Activated naive CD8-positive, alpha-beta T cell (primary cell): ENCODE measurements around the gene C1QTNF1.

Experiments
- H3K27ac Mint-ChIP-seq: one replicate; pipeline ENCODE4 v1.8.0; 2021; ENCODE audit warnings: mixed read lengths
- H3K27me3 Mint-ChIP-seq: one replicate; pipeline ENCODE4 v1.8.0; 2021; ENCODE audit warnings: mixed read lengths
- H3K36me3 Mint-ChIP-seq: one replicate; pipeline ENCODE4 v1.8.0; 2021; ENCODE audit warnings: mixed read lengths
- H3K4me1 Mint-ChIP-seq: one replicate; pipeline ENCODE4 v1.8.0; 2021; ENCODE audit warnings: low read depth, mixed read lengths
- H3K4me3 Mint-ChIP-seq: one replicate; pipeline ENCODE4 v1.8.0; 2021; ENCODE audit warnings: mild to moderate bottlenecking, mixed read lengths
- H3K9me3 Mint-ChIP-seq: one replicate; pipeline ENCODE4 v1.8.0; 2021; ENCODE audit warnings: low read depth, mixed read lengths

C1QTNF1 gene, protein sequence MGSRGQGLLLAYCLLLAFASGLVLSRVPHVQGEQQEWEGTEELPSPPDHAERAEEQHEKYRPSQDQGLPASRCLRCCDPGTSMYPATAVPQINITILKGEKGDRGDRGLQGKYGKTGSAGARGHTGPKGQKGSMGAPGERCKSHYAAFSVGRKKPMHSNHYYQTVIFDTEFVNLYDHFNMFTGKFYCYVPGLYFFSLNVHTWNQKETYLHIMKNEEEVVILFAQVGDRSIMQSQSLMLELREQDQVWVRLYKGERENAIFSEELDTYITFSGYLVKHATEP

DNA sequence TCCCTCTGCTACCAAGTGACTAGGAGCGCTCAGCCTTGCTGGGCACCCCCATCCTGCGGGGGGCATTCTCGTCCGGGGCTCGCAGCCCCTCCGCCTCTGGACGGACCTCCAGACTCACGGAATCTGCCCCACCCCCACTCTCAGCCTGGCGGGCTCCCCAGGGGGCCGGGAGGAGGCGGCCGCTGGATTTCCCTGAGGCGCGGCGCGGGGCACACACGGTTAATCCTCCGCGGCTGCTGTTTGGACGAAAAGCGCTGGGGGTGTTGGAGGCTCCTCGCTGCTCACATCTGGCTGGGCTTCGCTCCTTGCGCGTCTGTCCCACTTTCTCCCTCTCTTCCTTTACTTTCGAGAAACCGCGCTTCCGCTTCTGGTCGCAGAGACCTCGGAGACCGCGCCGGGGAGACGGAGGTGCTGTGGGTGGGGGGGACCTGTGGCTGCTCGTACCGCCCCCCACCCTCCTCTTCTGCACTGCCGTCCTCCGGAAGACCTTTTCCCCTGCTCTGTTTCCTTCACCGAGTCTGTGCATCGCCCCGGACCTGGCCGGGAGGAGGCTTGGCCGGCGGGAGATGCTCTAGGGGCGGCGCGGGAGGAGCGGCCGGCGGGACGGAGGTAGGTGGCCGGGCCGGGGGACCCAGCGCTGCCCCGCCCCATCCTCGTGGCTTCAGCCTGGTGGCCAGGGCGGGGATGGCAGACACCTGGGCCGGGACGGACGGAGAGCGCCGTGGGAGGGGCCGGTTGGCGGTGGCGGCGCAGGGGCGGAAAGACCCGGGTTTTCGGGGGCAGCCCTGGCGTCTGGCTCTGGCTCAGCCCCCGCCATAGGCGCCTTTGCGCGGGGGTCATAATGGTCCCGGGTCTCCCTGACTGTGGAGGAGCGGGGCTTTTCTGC, at the start of gene C1QTNF1:
C1QTNF1 (plus strand) TSS at position 284 of the 886 bp plus-strand sequence. CDS start 19,800 bp downstream, outside the sequence.
- H3K4me3 Mint-ChIP-seq, result peak within 1 kb of the TSS; percentile 88
- H3K36me3 Mint-ChIP-seq, result no peaks in the 10 kb centered on the region
- H3K27ac Mint-ChIP-seq, result no peak within 1 kb of the TSS
- peaks cover 4% of the 10 kb centered on the region for H3K27me3 Mint-ChIP-seq
- no peaks in the 10 kb centered on the region for H3K9me3 Mint-ChIP-seq
- H3K4me1 Mint-ChIP-seq, result peaks cover 7% of the 10 kb centered on the region

DNA sequence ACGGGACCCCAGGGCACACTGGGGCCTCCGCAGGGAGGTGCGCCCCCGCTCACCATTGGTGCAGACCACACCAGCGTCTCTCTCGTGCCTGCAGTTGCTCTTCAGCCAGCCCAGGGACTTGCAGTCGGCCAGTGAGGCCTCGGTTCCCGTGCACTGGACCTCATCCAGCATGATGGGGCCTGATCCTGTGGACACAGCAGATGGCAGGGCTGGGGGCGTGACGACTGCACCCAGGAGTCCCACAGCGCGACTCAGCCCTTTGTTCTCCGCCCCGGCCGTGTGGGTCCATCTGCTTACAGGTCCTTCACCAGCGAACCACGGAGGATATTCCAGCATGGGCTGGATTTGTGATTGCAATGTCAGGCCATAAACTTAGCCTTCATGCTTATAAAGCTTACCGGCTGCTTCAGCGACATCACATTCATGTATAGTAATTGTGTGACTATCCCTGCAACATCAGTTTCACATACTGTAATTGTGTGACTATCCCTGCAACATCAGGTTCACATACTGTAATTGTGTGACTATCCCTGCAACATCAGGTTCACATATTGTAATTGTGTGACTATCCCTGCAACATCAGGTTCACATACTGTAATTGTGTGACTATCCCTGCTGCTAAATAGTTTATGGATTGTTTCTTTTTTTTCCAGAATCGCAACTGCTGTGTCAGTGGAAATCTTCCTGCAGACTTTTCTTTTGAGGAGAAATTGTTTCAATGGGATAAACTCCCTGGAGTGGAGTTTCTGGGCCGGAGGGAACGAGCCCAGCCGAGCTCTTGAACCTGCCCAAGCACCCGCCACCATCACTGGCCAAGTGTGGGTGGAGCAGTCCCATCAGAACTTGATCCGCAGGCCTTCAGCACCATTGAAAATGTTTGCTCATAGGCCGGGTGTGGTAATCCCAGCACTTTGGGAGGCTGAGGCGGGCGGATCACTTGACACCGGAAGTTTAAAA, 49.1 kb upstream of the C1QTNF1 start:
- Mint-ChIP-seq H3K4me1 (peaks cover 23% of the 10 kb centered on the region), H3K36me3 (no peaks in the 10 kb centered on the region), H3K9me3 (no peaks in the 10 kb centered on the region), H3K27me3 (no peaks in the 10 kb centered on the region), H3K4me3 (no peak overlapping the region), H3K27ac (no peak overlapping the region)

- Mint-ChIP-seq H3K27ac (no peak overlapping the region), H3K36me3 (no peaks in the 10 kb centered on the region), H3K4me1 (peaks cover 15% of the 10 kb centered on the region), H3K27me3 (no peaks in the 10 kb centered on the region), H3K9me3 (no peaks in the 10 kb centered on the region), H3K4me3 (peak overlapping the region; percentile 47)
These were observed 46.9 kb upstream of the C1QTNF1 start for GRCh38 chr17:78976907-78977680.

DNA sequence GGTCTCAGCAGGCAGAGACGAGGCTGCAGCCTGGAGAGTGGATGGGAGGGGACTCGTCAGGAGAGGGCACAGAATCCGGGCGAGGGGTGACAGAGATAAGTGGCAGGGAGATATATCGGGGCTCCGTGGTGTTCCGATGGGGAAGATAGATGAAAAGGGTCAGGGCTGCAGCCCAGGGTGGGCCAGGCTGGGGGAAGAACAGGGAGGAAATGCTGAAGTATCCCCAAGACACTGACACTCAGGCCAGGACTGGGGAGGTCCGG, 46.4 kb upstream of the C1QTNF1 start:
- Mint-ChIP-seq H3K27ac (no peak overlapping the region), H3K36me3 (no peaks in the 10 kb centered on the region), H3K27me3 (no peaks in the 10 kb centered on the region), H3K9me3 (no peaks in the 10 kb centered on the region), H3K4me3 (no peak overlapping the region), H3K4me1 (peaks cover 15% of the 10 kb centered on the region)

DNA sequence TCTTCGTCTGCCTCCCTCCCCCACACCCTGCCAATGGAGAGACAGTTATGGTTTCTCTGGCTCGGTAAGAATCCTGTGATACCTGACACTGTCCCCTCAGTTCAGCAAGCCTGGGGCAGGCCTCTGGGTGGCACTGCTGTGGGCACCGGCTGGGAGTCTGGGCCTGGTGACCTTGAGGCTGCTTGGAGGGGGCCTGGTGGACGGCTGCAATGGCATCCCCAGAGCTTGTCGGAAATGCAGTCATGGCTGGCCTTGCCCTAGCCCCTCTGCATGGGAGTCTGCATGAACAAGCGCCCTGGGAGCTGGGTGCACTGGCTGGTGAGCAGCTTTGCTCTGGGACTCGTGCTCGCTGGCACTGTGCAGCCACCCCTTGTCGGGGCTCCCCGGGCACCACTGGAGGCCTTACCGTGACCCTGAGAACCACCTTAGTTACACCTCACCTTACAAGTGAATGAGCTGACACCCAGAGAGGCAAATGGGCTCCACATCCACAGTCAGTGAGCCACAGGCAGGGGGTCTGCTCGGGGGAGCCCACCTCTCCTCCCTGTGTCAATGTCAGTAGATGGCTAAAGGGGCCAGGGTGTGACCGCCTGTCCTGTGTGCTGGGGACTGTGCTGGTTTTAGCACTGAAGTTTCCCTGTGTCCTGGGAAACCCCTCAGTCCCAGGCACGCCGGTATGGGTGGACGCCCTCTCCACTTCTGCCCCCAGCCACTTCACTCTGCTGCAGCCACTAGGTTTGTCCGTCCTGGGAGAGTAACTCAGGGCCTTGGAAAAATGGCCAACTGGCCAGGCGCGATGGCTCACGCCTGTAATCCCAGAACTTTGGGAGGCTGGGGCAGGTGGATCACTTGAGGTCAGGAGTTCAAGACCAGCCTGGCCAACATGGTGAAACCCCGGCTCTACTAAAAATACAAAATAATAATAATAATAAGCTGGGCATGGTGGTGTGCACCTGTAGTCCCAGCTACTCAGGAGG, 45.7 kb upstream of the C1QTNF1 start:
- Mint-ChIP-seq H3K27ac (no peak overlapping the region), H3K36me3 (no peaks in the 10 kb centered on the region), H3K27me3 (no peaks in the 10 kb centered on the region), H3K4me3 (peak overlapping the region; percentile 72), H3K4me1 (peaks cover 15% of the 10 kb centered on the region), H3K9me3 (no peaks in the 10 kb centered on the region)

- no peaks in the 10 kb centered on the region for H3K27me3 Mint-ChIP-seq
- H3K9me3 Mint-ChIP-seq, result no peaks in the 10 kb centered on the region
- peaks cover 15% of the 10 kb centered on the region for H3K4me1 Mint-ChIP-seq
- H3K36me3 Mint-ChIP-seq, result no peaks in the 10 kb centered on the region
- peak within 1 kb of the TSS; percentile 72 for H3K4me3 Mint-ChIP-seq
- H3K27ac Mint-ChIP-seq, result peak within 1 kb of the TSS; percentile 81
These were observed 44.0 kb upstream of the C1QTNF1 start, which contains the start of gene LGALS3BP for GRCh38 chr17:78979780-78980623. Gene LGALS3BP (minus strand): TSS chr17:78979923. CDS start chr17:78977191, 2,732 bp downstream.

- Mint-ChIP-seq H3K36me3 (no peaks in the 10 kb centered on the region), H3K9me3 (no peaks in the 10 kb centered on the region), H3K4me3 (no peak overlapping the region), H3K4me1 (peaks cover 15% of the 10 kb centered on the region), H3K27me3 (no peaks in the 10 kb centered on the region), H3K27ac (no peak overlapping the region)
These were observed 43.4 kb upstream of the C1QTNF1 start for GRCh38 chr17:78980624-78980972.

- Mint-ChIP-seq H3K27ac (no peak overlapping the region), H3K4me3 (no peak overlapping the region)
These were observed 42.7 kb upstream of the C1QTNF1 start for GRCh38 chr17:78981010-78981888.

GRCh38 chr17:78985395-78985794, 38.6 kb upstream of the C1QTNF1 start:
- no peak overlapping the region for H3K4me3 Mint-ChIP-seq
- H3K36me3 Mint-ChIP-seq, result no peaks in the 10 kb centered on the region
- H3K9me3 Mint-ChIP-seq, result no peaks in the 10 kb centered on the region
- H3K27ac Mint-ChIP-seq, result no peak overlapping the region
- peaks cover 15% of the 10 kb centered on the region for H3K4me1 Mint-ChIP-seq
- no peaks in the 10 kb centered on the region for H3K27me3 Mint-ChIP-seq

More at GRCh38 chr17:78981010-78981888, 42.7 kb upstream of the C1QTNF1 start:
- no peaks in the 10 kb centered on the region for H3K9me3 Mint-ChIP-seq
- no peaks in the 10 kb centered on the region for H3K27me3 Mint-ChIP-seq
- H3K36me3 Mint-ChIP-seq, result no peaks in the 10 kb centered on the region
- H3K4me1 Mint-ChIP-seq, result peaks cover 21% of the 10 kb centered on the region

GRCh38 chr17:78986048-78986648, 37.8 kb upstream of the C1QTNF1 start:
- no peaks in the 10 kb centered on the region for H3K9me3 Mint-ChIP-seq
- no peak overlapping the region for H3K27ac Mint-ChIP-seq

GRCh38 chr17:78986649-78987328, 37.2 kb upstream of the C1QTNF1 start:
- H3K27ac Mint-ChIP-seq, result no peak overlapping the region
- H3K4me1 Mint-ChIP-seq, result peaks cover 15% of the 10 kb centered on the region
- no peaks in the 10 kb centered on the region for H3K36me3 Mint-ChIP-seq
- H3K9me3 Mint-ChIP-seq, result no peaks in the 10 kb centered on the region
- peak overlapping the region; percentile 65 for H3K4me3 Mint-ChIP-seq
- no peaks in the 10 kb centered on the region for H3K27me3 Mint-ChIP-seq

More at GRCh38 chr17:78986048-78986648, 37.8 kb upstream of the C1QTNF1 start:
- peak overlapping the region; percentile 65 for H3K4me3 Mint-ChIP-seq
- H3K27me3 Mint-ChIP-seq, result no peaks in the 10 kb centered on the region
- H3K4me1 Mint-ChIP-seq, result peaks cover 15% of the 10 kb centered on the region
- H3K36me3 Mint-ChIP-seq, result no peaks in the 10 kb centered on the region
